HCEC 1CT (cell line): Measurements from ENCODE around the gene XBP1.
A peak's percentile ranks its signal among the peaks of the same experiment; 100 is the strongest.
"Not testable (repeated sequence)": the region's sequence is repeated elsewhere in the genome, so short reads cannot be mapped to it uniquely, and the experiment has no call there.

Experiments
- DNase-seq: peaks from one replicate; pipeline ENCODE4 v3.0.0-alpha.2; 2017

The XBP1 gene

GRCh38 chr22:28791841-28792490 is 8.4 kb downstream of the XBP1 start:
- DNase-seq, result no peak

GRCh38 chr22:28791124-28791523 is 9.2 kb downstream of the XBP1 start:
- no peak for DNase-seq

GRCh38 chr22:28788601-28789000 is 11.8 kb downstream of the XBP1 start:
- DNase-seq, result no peak

GRCh38 chr22:28783786-28784671 is 16.3 kb downstream of the XBP1 start:
- DNase-seq, result no peak

- no peak for DNase-seq
Measured at GRCh38 chr22:28780296-28780695, 20.1 kb downstream of the XBP1 start.

GRCh38 chr22:28779833-28780232 is 20.5 kb downstream of the XBP1 start:
- DNase-seq, result no peak

- no peak for DNase-seq
Measured at GRCh38 chr22:28774378-28774777, 26.0 kb downstream of the XBP1 start.

GRCh38 chr22:28773461-28773867 is 26.9 kb downstream of the XBP1 start:
- DNase-seq, result peak; percentile 53

GRCh38 chr22:28772633-28773460 is 27.5 kb downstream of the XBP1 start, which contains the start of gene CCDC117:
TSS of gene CCDC117 (plus strand) at chr22:28772695. CDS start at chr22:28772850, 155 bp downstream.
- peak; percentile 94 for DNase-seq

GRCh38 chr22:28771195-28771791 is 29.1 kb downstream of the XBP1 start:
- DNase-seq, result no peak

- DNase-seq, result no peak
Measured at GRCh38 chr22:28769394-28770085, 30.8 kb downstream of the XBP1 start.

- DNase-seq, result no peak
Measured at GRCh38 chr22:28768701-28769393, 31.5 kb downstream of the XBP1 start.

GRCh38 chr22:28766628-28767027 is 33.7 kb downstream of the XBP1 start:
- no peak for DNase-seq

GRCh38 chr22:28762000-28762399 is 38.4 kb downstream of the XBP1 start:
- DNase-seq, result not testable (repeated sequence)

- DNase-seq, result no peak
Measured at GRCh38 chr22:28761449-28761755, 39.0 kb downstream of the XBP1 start.

- no peak for DNase-seq
Measured at GRCh38 chr22:28759861-28760560, 40.4 kb downstream of the XBP1 start.

- DNase-seq, result not testable (repeated sequence)
Measured at GRCh38 chr22:28754512-28754911, 45.9 kb downstream of the XBP1 start.

- peak; percentile 82 for DNase-seq
Measured at GRCh38 chr22:28750471-28750881, 49.9 kb downstream of the XBP1 start.
